ENCODE measurements around the gene ZNF480.

DNA sequence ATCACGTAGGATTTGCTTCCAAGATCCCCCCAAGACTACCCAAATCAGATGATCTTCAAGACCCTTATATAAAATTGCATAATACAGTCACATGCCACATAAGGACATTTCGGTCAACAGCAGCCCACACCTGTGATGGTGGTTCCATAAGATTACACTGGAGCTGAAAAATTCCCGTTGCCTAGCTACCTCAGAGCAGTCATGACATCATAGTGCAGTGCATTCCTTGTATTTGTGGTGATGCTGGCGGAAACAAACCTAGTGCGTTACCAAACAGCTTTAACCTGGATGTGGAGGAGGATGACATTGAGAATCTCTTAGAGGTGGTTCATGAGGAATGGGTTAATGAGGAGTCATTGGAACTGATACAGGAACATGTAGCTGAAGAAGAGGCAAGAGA is 22.8 kb upstream of the ZNF480 start:
- TF ChIP-seq SUZ12 (IDR thresholded peaks at IDR 0.05; ENCODE audit: extremely low read depth, insufficient read depth, insufficient read length), result no peak
- no peak for TF ChIP-seq ZNF274 (IDR thresholded peaks at IDR 0.05; ENCODE audit: low read depth, low read length)
- no peak for TF ChIP-seq YY1 (IDR thresholded peaks at IDR 0.05; ENCODE audit: insufficient read depth, insufficient read length)

Measured in NT2/D1 (cell line).